ENCODE data around the gene NECTIN3.

DNA sequence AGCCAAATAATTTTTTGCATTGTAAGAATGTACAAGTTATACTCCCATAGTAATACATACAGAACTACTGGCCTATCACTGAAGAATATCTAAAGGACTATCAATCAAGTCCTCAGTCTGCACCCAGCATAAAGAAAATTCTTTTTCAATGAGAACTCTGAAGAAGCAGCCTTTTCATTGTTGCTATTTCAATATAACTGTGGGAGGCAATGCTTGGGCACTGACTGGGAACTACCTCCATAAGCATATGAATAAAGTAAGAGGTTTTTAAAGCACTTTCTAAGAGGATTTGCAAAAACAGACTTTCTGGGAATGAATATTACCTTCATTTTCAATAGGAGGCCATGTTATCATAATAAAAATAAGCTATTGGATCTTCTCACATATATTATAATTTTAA lies 24.6 kb upstream of the NECTIN3 start:
- TF ChIP-seq CTCF (IDR thresholded peaks at IDR 0.05) (no peak), EZH2 (IDR thresholded peaks at IDR 0.05; ENCODE audit: borderline replicate concordance, insufficient read depth, low read depth, low read length, poor library complexity, severe bottlenecking) (no peak)
